Testis (tissue), 2 donors: ENCODE results near the gene LMBRD1.

Source experiments
- CTCF ChIP-seq, 3 experiments: fragments of 450-650 bp in 2 of 3; fragments of 200-600 bp in 1 of 3; sonication (generic) in 1 of 3; IDR thresholded peaks; one replicate each; pipeline ENCODE4 v1.5.1; 2016 to 2019; ENCODE audit warnings: antibody characterized with exemption in 3 of 3, mild to moderate bottlenecking in 2 of 3, moderate library complexity in 1 of 3
- POLR2A ChIP-seq: fragments of 450-650 bp; IDR thresholded peaks from one replicate; pipeline ENCODE4 v1.6.1; 2017; ENCODE audit warnings: antibody characterized with exemption, mild to moderate bottlenecking, moderate library complexity

- TF ChIP-seq CTCF (IDR thresholded peaks at IDR 0.05): no peak
- TF ChIP-seq POLR2A: no peak
Observed at GRCh38 chr6:69780585-69781178, 16.1 kb downstream of the LMBRD1 start.
